ENCODE results near the gene PRDM15. TPM values are rescaled to one million over a fixed set of nuclear protein-coding genes. Genes with fewer than 3 reads are reported as not detected.

PRDM15 gene
- polyA plus RNA-seq, 3 donors: 0.19 to 19.0 (median 0.74) TPM

GRCh38 chr21:41861255-41861654 lies 17.9 kb downstream of the PRDM15 start:
- Mint-ChIP-seq H3K36me3 (peaks cover 31% of the 10 kb centered on the region in 2 donors), H3K9me3 (no peaks in the 10 kb centered on the region), H3K4me1 (peaks cover 10% of the 10 kb centered on the region), H3K27me3 (ENCODE audit: low read depth in 3 of 3) (peaks cover 0 to 4% (median 0%) of the 10 kb centered on the region in 3 donors), H3K27ac (peak overlapping the region in 1 of 7 donors; percentile 1), H3K4me3 (no peak overlapping the region)
- WGBS (ENCODE audit: insufficient coverage): no CpG with 5 or more reads among the region's 4 CpGs
- Histone ChIP-seq H2AFZ (ENCODE audit: insufficient read depth, low read depth, low read length, poor library complexity, severe bottlenecking) (no peak overlapping the region), H4K20me1 (ENCODE audit: insufficient read depth, low read length) (peaks cover 17% of the 10 kb centered on the region), H3K4me1 (ENCODE audit: control insufficient read depth in 1 of 2, insufficient read depth in 2 of 2, low read length in 2 of 2) (no peaks in the 10 kb centered on the region), H3K4me3 (replicated peaks in 1 of 3; ENCODE audit: low read depth in 2 of 3, low read length in 3 of 3) (no peak overlapping the region), H3K4me2 (replicated peaks; ENCODE audit: extremely low read depth, low read length, poor library complexity, severe bottlenecking) (no peak overlapping the region), H3K27ac (ENCODE audit: low read depth in 1 of 2, low read length in 2 of 2) (no peak overlapping the region), H3K79me2 (ENCODE audit: insufficient read depth, low read length) (no peaks in the 10 kb centered on the region), H3K9ac (ENCODE audit: insufficient read depth, low read length, poor library complexity, severe bottlenecking) (no peak overlapping the region), H3K27me3 (ENCODE audit: control insufficient read depth in 2 of 2, insufficient read depth in 2 of 2, low read length in 2 of 2) (no peaks in the 10 kb centered on the region), H3K9me3 (replicated peaks in 1 of 2; ENCODE audit: control insufficient read depth in 1 of 2, insufficient read depth in 1 of 2, low read length in 2 of 2) (no peaks in the 10 kb centered on the region), H3K36me3 (replicated peaks in 1 of 2; ENCODE audit: control insufficient read depth in 1 of 2, insufficient read depth in 2 of 2, low read length in 2 of 2) (peaks cover 23 to 29% of the 10 kb centered on the region in 2 donors)
- DNase-seq: no peak
- intact Hi-C loops (cut with micrococcal nuclease): no loop called here
- no peak for TF ChIP-seq CTCF (IDR thresholded peaks at IDR 0.05)

DNA sequence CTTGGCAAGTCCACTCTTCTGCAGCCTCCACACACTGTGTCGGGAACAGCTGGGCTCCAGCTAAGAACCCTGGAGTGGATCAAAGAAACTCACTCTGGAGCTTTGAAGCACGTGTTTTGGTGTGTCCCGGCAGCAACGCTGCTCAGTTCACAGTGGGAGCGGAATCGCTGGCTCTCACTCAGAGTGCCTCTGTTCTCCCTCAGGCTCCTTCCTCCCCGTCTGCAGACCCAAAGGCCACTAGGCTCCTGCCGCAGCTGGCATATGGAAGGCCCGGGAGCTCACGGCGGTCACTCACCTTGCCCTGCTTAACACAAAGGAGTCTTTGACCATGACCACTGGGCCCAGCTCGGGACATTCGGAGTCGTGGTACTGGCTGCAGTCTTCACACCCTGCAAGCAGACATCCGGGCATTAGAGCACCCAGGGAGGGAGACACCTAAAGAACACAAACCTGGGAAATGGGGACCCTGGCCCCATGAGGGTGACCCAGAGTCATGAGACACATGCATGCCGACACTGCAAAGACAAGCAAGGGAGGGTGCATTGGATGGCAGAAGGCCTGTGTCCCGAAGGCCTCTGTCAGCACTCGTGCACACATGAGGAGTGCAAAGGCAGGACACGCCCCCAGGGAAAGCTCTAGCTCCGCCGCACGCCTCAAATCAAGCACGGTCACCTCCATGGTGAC lies 19.7 kb downstream of the PRDM15 start:
- H3K27me3 ChIP-seq (ENCODE audit: control insufficient read depth in 2 of 2, insufficient read depth in 2 of 2, low read length in 2 of 2): no peaks in the 10 kb centered on the region
- peaks cover 36 to 42% of the 10 kb centered on the region in 2 donors for H3K36me3 ChIP-seq (replicated peaks in 1 of 2; ENCODE audit: control insufficient read depth in 1 of 2, insufficient read depth in 2 of 2, low read length in 2 of 2)
- H2AFZ ChIP-seq (ENCODE audit: insufficient read depth, low read depth, low read length, poor library complexity, severe bottlenecking): no peak overlapping the region
- no peak overlapping the region for H3K27ac ChIP-seq (ENCODE audit: low read depth in 1 of 2, low read length in 2 of 2)
- no peaks in the 10 kb centered on the region for H3K4me1 ChIP-seq (ENCODE audit: control insufficient read depth in 1 of 2, insufficient read depth in 2 of 2, low read length in 2 of 2)
- Mint-ChIP-seq H3K4me3 (no peak overlapping the region), H3K9me3 (no peaks in the 10 kb centered on the region), H3K27ac (peak overlapping the region in 1 of 7 donors; percentile 22), H3K36me3 (peaks cover 36 to 40% of the 10 kb centered on the region in 2 donors), H3K27me3 (ENCODE audit: low read depth in 3 of 3) (peaks cover 0 to 4% (median 0%) of the 10 kb centered on the region in 3 donors), H3K4me1 (peaks cover 3% of the 10 kb centered on the region)
- 96% methylated on average over 21 of the region's 23 CpGs for WGBS (ENCODE audit: insufficient coverage)
- H3K4me2 ChIP-seq (replicated peaks; ENCODE audit: extremely low read depth, low read length, poor library complexity, severe bottlenecking): no peak overlapping the region
- H4K20me1 ChIP-seq (ENCODE audit: insufficient read depth, low read length): peaks cover 7% of the 10 kb centered on the region
- H3K4me3 ChIP-seq (replicated peaks in 1 of 3; ENCODE audit: low read depth in 2 of 3, low read length in 3 of 3): no peak overlapping the region
- no peak overlapping the region for H3K9ac ChIP-seq (ENCODE audit: insufficient read depth, low read length, poor library complexity, severe bottlenecking)
- no peak for DNase-seq
- TF ChIP-seq CTCF (IDR thresholded peaks at IDR 0.05): no peak
- intact Hi-C loops (cut with micrococcal nuclease): no loop called here
- H3K79me2 ChIP-seq (ENCODE audit: insufficient read depth, low read length): no peaks in the 10 kb centered on the region
- H3K9me3 ChIP-seq (replicated peaks in 1 of 2; ENCODE audit: control insufficient read depth in 1 of 2, insufficient read depth in 1 of 2, low read length in 2 of 2): no peaks in the 10 kb centered on the region
